HepG2 (cell line): ENCODE data around the gene FANCG. TPM values are rescaled to one million over a fixed set of nuclear protein-coding genes. Genes with fewer than 3 reads are reported as not detected.

ENCODE experiments used
- ATAC-seq: fragments of 200-7000 bp; cut with Tn5 transposase; 3 replicates; pipeline ENCODE4 v1.9.1; 2020; ENCODE audit warnings: mild to moderate bottlenecking, moderate library complexity
- BruUV-seq: library from RNA; stranded (reverse); fragments of 400-500 nt; replicated peaks from 2 replicates; lab custom pipeline; 2021; lab: Mats Ljungman, UMichigan
- CTCF ChIA-PET: fragments of 300-600 bp; formaldehyde crosslinking; extraction: SDS; loops from one replicate; lab custom pipeline; 2021; ENCODE audit warnings: low total read pairs, inconsistent platforms, low intra/inter-chr PET ratio; lab: Yijun Ruan, JAX
- POLR2A ChIA-PET: fragments of 350-600 bp; sonication (Branson Sonifier 250); formaldehyde crosslinking; loops from one replicate; lab custom pipeline; 2020; ENCODE audit warnings: antibody characterized with exemption, inconsistent platforms; lab: Yijun Ruan, JAX
- DNase-seq: peaks from one replicate; pipeline ENCODE4 v3.0.0-alpha.2; 2015; ENCODE audit warnings: low spot score
- FAIRE-seq: peaks from 3 replicates; lab custom pipeline; 2011; peaks lifted over from hg19 to GRCh38; lab: Jason Lieb, UNC
- H2AFZ ChIP-seq: one replicate; pipeline ENCODE4 v1.6.1; 2011; ENCODE audit warnings: low read length, inconsistent platforms
- H3K27ac ChIP-seq: fragments of 300-600 bp; 3 replicates; pipeline ENCODE4 v1.8.0; 2011; ENCODE audit warnings: mixed run types, mild to moderate bottlenecking, mixed read lengths, low read length, inconsistent platforms; ENCODE audit not compliant: insufficient read depth; ENCODE audit errors: extremely low read length
- H3K27me3 ChIP-seq, 2 experiments: fragments of 200-600 bp in 1 of 2; 2 replicates in 1 of 2; 3 replicates in 1 of 2; pipeline versions ENCODE4 v1.6.0 to v1.8.0; 2011; ENCODE audit warnings: low read length in 2 of 2, mild to moderate bottlenecking in 2 of 2, moderate library complexity in 2 of 2, inconsistent platforms in 1 of 2; ENCODE audit not compliant: insufficient read depth in 2 of 2, control insufficient read depth in 1 of 2
- H3K36me3 ChIP-seq, 2 experiments: fragments of 200-600 bp in 1 of 2; replicated peaks in 1 of 2; 2 replicates in 1 of 2; 3 replicates in 1 of 2; pipeline versions ENCODE4 v1.5.1 to v1.8.0; 2011; ENCODE audit warnings: low read length in 2 of 2, inconsistent platforms in 1 of 2; ENCODE audit not compliant: insufficient read depth in 2 of 2, control insufficient read depth in 1 of 2
- H3K4me1 ChIP-seq: 2 replicates; pipeline ENCODE4 v1.5.1; 2012; ENCODE audit warnings: low read length, inconsistent platforms; ENCODE audit not compliant: insufficient read depth
- H3K4me2 ChIP-seq: 2 replicates; pipeline ENCODE4 v1.6.0; 2011; ENCODE audit warnings: low read depth, low read length, inconsistent platforms
- H3K4me3 ChIP-seq, 3 experiments: fragments of 200-600 bp in 1 of 3; sonication (generic), shearing (Covaris generic) in 1 of 3; replicated peaks in 1 of 3; 2 replicates each; pipeline ENCODE4 v1.5.1; 2011 to 2016; ENCODE audit warnings: low read length in 3 of 3, inconsistent platforms in 2 of 3, low read depth in 2 of 3, mild to moderate bottlenecking in 2 of 3, control low read depth in 1 of 3, mixed read lengths in 1 of 3; ENCODE audit not compliant: insufficient read depth in 1 of 3
- H3K79me2 ChIP-seq: one replicate; pipeline ENCODE4 v1.6.1; 2011; ENCODE audit warnings: low read length, inconsistent platforms; ENCODE audit not compliant: insufficient read depth
- H3K9ac ChIP-seq: 2 replicates; pipeline ENCODE4 v1.6.0; 2011; ENCODE audit warnings: mild to moderate bottlenecking, low read depth, low read length, inconsistent platforms; ENCODE audit not compliant: insufficient read depth
- H3K9me3 ChIP-seq: 2 replicates; pipeline ENCODE4 v1.5.1; 2012; ENCODE audit warnings: mild to moderate bottlenecking, low read length
- H4K20me1 ChIP-seq: 2 replicates; pipeline ENCODE4 v1.6.0; 2011; ENCODE audit warnings: inconsistent platforms, mild to moderate bottlenecking, low read length, moderate library complexity; ENCODE audit not compliant: insufficient read depth
- MYNN ChIP-seq: sonication (generic); formaldehyde crosslinking; IDR thresholded peaks from 2 replicates; pipeline ENCODE4 v1.4.0; 2020; ENCODE audit warnings: mild to moderate bottlenecking, low read depth, missing genetic modification reagents
- PRDM4 ChIP-seq: sonication (generic); formaldehyde crosslinking; IDR thresholded peaks from 2 replicates; pipeline ENCODE4 v1.9.0; 2021; ENCODE audit warnings: missing genetic modification reagents, borderline replicate concordance
- ZMYM2 ChIP-seq: sonication (generic); formaldehyde crosslinking; IDR thresholded peaks from 2 replicates; pipeline ENCODE4 v1.8.0; 2022; ENCODE audit warnings: mild to moderate bottlenecking, missing genetic modification reagents
- ZNF430 ChIP-seq: sonication (generic); formaldehyde crosslinking; IDR thresholded peaks from 2 replicates; pipeline ENCODE4 v1.9.0; 2021; ENCODE audit warnings: mild to moderate bottlenecking, missing genetic modification reagents
- WGBS: methylation state at CpG from one replicate; pipeline ENCODE4 v1.1.6; 2017; ENCODE audit warnings: low lambda C conversion rate; 5-methylcytosine and 5-hydroxymethylcytosine counted together
- in situ Hi-C: cut with HindIII; loops from 2 replicates; pipeline ENCODE4 v1.10.0; 2017; ENCODE audit warnings: low pct_unique_long_range_greater_than_20kb; ENCODE audit not compliant: extremely low pct_ligation_motif_present
- intact Hi-C: fragments of 100-400 bp; cut with micrococcal nuclease; formaldehyde crosslinking; loops from one replicate; pipeline ENCODE4 v1.10.0; 2022; ENCODE audit not compliant: unreplicated experiment
- polyA plus RNA-seq, 8 experiments: library from polyadenylated mRNA; depleted of rRNA in 3 of 8; stranded (reverse) in 7 of 8; unstranded in 1 of 8; fragments of >200 nt; fragmentation: Illumina TruSeq in 4 of 8; extraction: Trizol in 4 of 8; gene quantifications; 2 replicates each; pipeline versions ENCODE4 v1.2.1 to v1.2.3, GENCODE V29; 2011 to 2016; ENCODE audit warnings: low read depth in 4 of 8, missing spikeins in 1 of 8, mixed read lengths in 1 of 8; ENCODE audit not compliant: insufficient read depth in 1 of 8
- total RNA-seq, 5 experiments: library from RNA; depleted of rRNA; stranded (reverse); fragments of >200 nt; fragmentation: Illumina TruSeq; extraction: Trizol; gene quantifications; 2 replicates each; pipeline ENCODE4 v1.2.3, GENCODE V29; 2016; ENCODE audit warnings: low read depth in 1 of 5
- TF ChIP-seq, protein P1 (sequence below): IDR thresholded peaks from 2 replicates; pipeline ENCODE4 v1.6.1; 2016; ENCODE audit warnings: low read depth, missing genetic modification reagents, missing compliant biosample characterization

Gene FANCG
- total and polyA plus RNA-seq, 2 of the 13 experiments (the other 11 are each of a cell fraction or from before 2014, with no cell fraction given), result 14.4 to 45.1 TPM

DNA sequence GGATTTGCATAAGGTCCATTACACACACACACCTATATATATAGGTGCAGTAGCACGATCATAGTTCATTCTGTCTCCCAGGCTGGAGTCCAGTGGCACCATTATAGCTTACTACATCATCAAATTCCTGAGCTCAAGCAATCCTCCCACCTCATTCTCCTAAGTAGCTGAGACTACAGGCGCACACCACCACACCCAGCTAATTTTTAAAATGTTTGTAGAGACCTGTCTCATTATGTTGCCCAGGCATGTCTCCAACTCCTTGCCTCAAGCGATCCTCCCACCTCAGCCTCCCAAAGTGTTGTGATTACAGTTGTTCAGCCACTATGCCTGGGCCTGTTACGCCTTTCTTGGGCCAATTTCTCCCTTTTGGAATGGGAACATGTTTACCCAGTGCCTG, 50.5 kb downstream of the FANCG start:
- no peaks in the 10 kb centered on the region for H3K36me3 ChIP-seq
- H3K27ac ChIP-seq, result no peak overlapping the region
- H2AFZ ChIP-seq, result no peak overlapping the region
- intact Hi-C loops, result no loop called here
- 73% methylated on average over 2 of the region's 4 CpGs for WGBS
- H3K4me2 ChIP-seq, result no peak overlapping the region
- no peak overlapping the region for H3K4me3 ChIP-seq
- no peaks in the 10 kb centered on the region for H3K9me3 ChIP-seq
- no peak for DNase-seq
- TF ChIP-seq MYNN (no peak), ZMYM2 (CRISPR knock-in tag) (no peak), ZNF430 (no peak), PRDM4 (CRISPR knock-in tag) (no peak)
- TF ChIP-seq, protein P1, sequence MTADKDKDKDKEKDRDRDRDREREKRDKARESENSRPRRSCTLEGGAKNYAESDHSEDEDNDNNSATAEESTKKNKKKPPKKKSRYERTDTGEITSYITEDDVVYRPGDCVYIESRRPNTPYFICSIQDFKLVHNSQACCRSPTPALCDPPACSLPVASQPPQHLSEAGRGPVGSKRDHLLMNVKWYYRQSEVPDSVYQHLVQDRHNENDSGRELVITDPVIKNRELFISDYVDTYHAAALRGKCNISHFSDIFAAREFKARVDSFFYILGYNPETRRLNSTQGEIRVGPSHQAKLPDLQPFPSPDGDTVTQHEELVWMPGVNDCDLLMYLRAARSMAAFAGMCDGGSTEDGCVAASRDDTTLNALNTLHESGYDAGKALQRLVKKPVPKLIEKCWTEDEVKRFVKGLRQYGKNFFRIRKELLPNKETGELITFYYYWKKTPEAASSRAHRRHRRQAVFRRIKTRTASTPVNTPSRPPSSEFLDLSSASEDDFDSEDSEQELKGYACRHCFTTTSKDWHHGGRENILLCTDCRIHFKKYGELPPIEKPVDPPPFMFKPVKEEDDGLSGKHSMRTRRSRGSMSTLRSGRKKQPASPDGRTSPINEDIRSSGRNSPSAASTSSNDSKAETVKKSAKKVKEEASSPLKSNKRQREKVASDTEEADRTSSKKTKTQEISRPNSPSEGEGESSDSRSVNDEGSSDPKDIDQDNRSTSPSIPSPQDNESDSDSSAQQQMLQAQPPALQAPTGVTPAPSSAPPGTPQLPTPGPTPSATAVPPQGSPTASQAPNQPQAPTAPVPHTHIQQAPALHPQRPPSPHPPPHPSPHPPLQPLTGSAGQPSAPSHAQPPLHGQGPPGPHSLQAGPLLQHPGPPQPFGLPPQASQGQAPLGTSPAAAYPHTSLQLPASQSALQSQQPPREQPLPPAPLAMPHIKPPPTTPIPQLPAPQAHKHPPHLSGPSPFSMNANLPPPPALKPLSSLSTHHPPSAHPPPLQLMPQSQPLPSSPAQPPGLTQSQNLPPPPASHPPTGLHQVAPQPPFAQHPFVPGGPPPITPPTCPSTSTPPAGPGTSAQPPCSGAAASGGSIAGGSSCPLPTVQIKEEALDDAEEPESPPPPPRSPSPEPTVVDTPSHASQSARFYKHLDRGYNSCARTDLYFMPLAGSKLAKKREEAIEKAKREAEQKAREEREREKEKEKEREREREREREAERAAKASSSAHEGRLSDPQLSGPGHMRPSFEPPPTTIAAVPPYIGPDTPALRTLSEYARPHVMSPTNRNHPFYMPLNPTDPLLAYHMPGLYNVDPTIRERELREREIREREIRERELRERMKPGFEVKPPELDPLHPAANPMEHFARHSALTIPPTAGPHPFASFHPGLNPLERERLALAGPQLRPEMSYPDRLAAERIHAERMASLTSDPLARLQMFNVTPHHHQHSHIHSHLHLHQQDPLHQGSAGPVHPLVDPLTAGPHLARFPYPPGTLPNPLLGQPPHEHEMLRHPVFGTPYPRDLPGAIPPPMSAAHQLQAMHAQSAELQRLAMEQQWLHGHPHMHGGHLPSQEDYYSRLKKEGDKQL (CRISPR knock-in tag), result no peak
- TF ChIP-seq, all 625 proteins: peak for 0
- H3K27me3 ChIP-seq, result no peaks in the 10 kb centered on the region
- no peaks in the 10 kb centered on the region for H3K79me2 ChIP-seq
- CTCF ChIA-PET, result no interaction called here
- in situ Hi-C loops, result no loop called here
- BruUV-seq, result no TSS peak
- no peak for ATAC-seq
- H3K4me1 ChIP-seq, result no peaks in the 10 kb centered on the region
- no peak for FAIRE-seq
- no peak overlapping the region for H3K9ac ChIP-seq
- POLR2A ChIA-PET, result no interaction called here
- no peaks in the 10 kb centered on the region for H4K20me1 ChIP-seq
